ELF-1 (cell line): ENCODE measurements around the gene SLC24A4.
A peak's percentile ranks its signal among the peaks of the same experiment; 100 is the strongest.

Experiments used
- DNase-seq: peaks from one replicate; pipeline ENCODE4 v3.0.0-alpha.2; 2016; ENCODE audit warnings: low read depth, low spot score

Gene SLC24A4

GRCh38 chr14:92323011-92323915, at the start of gene SLC24A4:
Gene SLC24A4 (plus strand): TSS chr14:92323165. CDS start chr14:92323831, 666 bp downstream.
- peak; percentile 37 for DNase-seq

- DNase-seq = no peak
These were observed 49.8 kb upstream of the SLC24A4 start for GRCh38 chr14:92273166-92273565.

- no peak for DNase-seq
These were observed 48.9 kb upstream of the SLC24A4 start for GRCh38 chr14:92274055-92274454.

DNA sequence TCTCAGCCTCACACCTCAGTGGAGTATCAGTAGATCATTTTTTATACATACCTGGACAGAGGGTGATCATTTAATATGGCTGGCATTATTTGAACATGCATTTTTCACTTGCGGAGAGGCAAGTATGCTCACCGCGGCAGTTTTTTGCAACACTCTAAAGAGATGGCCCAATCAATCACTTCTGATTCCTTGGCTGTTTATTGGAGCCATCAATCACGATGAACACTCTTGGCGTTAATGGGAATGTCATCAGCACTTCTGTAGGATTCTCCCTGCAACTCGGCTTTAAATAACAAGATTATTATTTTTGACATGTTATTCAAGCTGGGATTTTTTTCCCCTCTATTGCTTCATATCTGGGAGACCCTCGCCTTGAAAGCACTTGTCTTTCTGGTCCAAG, 46.9 kb upstream of the SLC24A4 start:
- DNase-seq = no peak

DNA sequence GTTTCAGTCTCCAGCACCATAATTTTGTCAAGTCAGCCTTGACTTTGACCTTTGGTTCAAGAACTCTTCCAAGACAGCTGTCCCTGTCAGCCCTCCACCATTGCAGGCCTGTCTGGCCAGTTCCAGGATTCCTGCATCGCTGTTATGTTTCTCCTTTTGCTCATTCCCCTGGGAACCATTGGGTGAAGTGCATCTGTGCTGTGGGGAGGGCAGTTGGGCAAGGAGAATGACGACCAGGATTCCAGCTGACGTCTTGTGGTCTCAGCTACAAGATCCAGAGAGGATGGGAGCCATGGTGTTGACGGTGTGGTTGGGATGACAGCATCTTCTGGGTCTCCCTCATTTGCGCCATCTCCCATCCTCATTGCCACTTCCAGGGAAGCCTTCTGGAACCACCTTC, 45.9 kb upstream of the SLC24A4 start:
- DNase-seq = no peak

DNA sequence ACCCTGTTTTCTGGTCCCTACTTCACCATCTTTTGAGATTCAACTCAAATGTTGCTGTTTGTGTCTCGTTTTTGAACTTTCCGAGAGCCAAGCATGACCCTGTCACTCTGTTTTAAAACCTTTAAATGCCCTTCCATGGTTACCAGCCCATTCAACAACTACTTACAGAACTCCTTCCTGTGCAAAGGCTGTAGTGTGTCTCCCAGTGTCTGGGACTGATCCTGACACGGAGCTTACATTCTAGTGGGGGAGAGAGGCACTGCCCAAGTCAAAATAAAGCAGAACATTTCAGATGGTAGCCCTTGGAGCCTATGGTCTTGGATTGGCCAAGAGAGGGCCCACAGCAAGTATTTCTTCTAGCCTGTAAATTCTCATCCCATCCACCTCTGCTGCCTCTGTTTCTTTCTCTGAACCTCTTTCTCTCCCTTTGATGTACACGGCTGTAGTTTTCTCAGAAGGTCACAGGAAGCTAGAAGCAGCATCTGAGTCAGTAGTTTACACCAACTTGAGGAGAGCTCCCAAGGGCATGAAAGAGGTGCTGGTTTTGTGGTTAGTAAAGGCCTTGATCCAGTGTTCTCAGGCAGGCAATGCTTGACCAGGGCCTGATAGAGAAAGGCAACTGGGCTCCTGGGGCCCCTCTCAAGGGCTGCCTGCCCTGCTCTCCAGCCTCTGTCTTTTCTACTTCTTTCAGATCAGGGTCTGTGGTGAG, 42.3 kb upstream of the SLC24A4 start:
- no peak for DNase-seq

DNA sequence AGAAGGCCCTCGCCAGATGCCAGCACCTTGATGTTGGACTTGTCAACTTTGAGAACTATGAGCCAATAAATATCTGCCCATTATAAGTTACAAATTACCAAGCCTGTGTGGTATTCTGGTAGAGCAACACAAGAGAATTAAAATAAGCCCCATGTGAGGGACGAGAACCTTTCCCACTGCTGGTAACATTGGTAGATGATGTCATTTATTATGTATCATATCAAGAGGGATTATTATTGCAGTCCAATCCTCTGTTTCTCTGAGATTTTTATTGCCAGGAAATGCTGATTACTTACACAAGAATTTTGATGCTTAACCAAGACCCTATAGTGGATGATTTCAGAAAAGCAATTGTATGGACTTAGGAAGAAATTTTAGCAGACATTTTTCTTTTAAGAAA, 40.3 kb upstream of the SLC24A4 start:
- DNase-seq = no peak

DNA sequence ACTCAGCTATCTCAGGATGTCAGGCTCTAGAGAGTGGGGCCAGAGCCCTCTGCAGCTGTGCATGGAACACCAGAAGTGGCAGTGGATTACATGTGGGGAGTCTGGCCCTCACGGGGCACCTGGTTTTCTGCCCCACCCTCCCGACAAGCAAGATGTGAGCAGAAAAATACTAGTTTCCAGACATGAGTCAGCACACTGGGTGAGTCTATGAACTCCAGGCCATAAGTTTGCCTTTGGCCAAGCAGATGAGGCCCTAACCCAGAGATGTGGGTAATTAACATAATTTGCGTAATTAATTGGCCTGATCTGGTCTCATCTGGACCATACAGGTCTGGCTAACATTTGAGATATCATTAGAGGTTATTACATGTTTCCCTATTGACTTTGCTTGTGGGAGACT, 37.7 kb upstream of the SLC24A4 start:
- no peak for DNase-seq

DNA sequence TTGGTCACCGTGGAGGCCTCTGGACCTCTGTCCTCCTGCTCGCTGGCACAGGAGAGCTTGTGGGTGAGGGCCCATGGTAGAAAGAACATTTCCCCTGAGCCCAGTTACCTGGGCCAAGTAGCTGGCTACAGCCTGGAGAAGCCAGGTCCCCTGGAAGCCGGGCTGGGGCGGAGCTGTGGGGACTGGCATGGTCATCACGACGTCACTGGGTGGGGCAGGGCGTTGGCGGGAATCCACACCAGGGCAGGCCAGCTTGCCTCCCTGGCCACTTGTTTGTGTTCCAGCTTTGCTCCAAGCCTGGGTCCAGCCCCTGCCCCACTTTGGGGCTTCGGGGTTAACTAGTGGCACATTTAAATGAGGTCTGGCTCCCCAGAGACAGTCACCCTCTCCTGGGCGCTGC, 35.0 kb upstream of the SLC24A4 start:
- DNase-seq = no peak

GRCh38 chr14:92288994-92289660, 33.8 kb upstream of the SLC24A4 start:
- DNase-seq = no peak

DNA sequence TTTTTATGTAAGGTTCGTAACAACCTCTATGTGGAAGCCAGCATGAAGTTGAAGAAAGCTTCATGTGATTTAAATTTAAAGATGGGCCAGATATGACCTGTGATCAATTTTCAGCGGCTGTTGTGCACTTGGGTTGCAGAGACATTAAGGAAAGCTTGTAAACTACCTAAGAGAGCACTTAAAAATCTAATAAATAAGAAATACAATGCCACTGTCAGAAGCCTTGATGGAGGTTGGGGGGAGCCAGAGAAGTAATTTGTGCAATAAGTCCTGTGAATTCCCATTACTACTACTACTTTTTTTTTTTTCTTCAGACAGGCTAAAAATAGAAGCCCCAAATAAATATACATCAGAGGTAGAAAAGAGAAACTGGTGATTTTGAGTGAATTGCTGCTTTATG, 30.3 kb upstream of the SLC24A4 start:
- DNase-seq = no peak

GRCh38 chr14:92294506-92294905, 28.5 kb upstream of the SLC24A4 start:
- no peak for DNase-seq

DNA sequence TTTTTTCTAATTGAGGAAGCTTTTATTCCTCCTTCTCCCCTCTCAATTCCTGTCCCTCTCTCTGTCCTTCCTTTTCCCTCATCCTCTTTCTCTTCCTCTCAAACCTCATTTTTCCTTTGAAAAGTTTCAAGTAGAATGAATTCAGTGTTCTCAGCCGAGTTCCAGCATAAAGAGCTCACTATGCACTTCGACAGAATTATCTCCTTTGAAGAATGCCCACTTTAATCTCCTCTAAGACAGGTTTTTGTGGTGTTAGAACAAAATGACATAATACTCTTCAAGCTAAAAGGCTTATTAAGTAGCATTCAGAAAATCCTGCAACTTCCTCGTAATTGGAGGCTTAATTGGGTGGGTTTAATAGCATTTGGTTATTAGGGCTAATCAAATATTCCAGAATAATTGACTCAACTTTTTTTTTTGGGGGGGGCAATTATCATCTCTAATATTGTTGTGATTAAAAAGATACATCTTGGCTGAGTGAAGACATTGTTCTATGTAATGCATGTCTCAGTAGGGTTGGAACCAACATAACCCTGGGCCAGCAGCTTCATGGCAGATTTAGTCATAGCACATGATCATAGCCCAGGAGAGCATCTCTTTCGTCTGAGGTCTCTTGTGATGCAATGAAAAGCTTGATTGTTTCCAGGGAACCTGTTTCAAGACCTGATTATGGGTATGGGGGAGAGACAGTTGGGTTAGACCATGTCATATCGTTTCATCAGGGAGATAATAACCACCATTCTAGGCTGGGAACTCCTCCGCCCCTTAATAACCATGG, 25.0 kb upstream of the SLC24A4 start:
- DNase-seq = no peak

DNA sequence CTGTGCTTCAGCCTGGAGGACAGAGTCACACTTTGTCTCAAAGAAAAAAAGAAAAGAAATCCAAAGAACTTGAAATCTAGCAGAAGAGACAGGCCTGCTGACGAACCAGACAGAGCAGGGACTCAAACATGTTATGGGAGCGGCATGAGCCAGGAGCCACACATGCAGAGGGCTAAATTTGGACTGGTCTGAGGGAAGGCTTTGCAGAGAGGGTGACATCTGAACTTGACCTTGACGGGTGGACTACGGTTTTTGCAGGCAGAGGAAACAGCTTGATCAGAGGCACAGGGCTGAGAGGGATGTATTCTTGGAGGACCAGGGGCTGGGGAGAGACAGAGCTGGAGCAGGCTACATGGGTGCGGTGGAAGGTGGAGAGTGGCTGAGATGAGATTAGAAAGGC, 20.5 kb upstream of the SLC24A4 start:
- no peak for DNase-seq

- no peak for DNase-seq
These were observed 14.2 kb upstream of the SLC24A4 start for GRCh38 chr14:92308716-92309115.

DNA sequence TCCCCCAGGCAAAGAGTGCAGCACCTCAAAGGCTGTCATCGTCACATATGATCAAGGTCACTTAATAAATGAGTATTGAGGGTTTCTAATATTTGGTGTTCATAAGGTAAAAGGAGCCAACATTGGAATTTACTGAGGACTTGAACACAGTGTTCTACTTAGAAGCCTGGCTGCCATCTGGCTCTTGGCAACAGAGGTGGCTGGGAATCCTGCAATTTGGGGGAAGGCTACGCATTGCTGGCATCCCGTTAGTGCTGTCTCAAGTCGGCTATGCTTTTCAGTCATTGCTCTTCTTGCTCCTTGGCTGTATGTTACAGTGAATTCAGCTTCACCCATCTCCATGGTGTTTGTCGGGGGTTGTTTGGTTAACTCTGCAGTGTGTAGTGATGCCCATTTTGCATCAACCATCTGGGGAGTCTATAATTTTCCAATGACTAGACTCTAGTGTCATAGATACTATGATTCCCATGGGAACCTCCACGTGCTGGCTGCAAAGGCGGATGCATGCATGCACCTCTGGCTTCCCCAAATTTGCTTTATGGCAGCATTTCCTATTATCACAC, 12.9 kb upstream of the SLC24A4 start:
- DNase-seq = no peak

DNA sequence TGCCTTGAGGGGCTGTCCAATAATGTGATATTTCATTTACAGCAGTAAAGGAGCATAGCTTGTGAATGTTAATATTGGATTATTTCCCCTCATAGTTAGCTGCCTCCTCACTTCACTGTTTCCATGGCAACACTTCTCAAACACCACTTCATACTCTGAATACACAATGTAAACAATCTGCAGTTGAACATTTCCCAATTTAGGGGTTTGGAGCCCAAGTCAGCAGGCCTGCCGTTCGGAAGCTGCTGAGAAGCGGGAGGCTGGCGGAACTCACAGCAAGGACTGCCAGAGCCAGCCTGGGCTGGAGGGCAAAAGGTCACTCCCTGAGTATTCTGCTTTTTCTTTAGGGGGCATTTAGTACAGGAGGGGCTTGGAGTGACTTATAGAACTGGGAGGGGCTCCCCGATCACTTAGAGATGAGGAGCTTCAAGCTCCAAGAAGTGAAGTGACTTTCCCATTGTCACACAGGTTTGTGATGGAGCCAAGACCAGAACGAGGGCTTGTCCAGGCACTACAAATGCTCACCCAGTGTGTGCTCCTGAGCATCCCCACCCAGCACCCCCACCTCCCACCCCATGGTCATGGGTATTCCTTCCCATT, 12.1 kb upstream of the SLC24A4 start:
- DNase-seq = no peak

GRCh38 chr14:92314182-92314581, 8.8 kb upstream of the SLC24A4 start:
- DNase-seq = no peak

DNA sequence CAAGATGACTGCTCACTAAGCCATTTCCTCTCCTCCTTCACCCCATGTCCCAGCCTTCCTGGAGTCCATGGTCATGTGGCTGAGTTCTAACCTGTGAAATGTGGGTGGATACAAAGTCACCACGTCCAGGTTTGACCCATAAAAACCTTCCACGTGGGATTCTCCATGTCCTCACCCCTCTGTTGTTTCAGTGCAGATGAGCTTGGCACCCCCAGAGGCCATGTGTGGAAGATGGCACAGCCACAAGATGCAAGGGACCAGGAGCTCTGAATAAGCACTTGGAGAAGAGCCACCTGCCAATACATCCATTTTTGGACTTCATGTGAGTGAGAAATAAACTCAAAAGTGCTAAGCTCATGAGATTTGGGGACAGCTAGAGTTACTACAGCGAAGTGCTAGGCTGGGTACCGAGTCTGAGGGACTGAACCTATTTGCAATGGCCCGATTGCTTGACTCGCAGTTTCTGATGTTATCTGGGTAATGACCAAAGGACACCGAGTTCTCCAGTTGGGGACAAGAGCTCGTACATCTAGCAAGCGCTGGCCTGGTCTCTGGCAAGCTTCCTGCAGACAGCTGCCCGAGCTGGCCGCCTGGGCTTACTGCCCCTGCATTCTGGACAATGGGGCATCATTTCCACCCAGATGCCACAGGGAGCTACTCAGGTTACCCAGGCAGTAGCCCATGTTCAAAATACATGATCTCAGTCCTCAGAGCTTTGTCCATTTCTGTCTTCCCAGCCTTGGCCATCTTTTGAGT, 7.7 kb upstream of the SLC24A4 start:
- DNase-seq = no peak

GRCh38 chr14:92316176-92316575, 6.8 kb upstream of the SLC24A4 start:
- no peak for DNase-seq
